ENCODE results near the gene KCNS3. TPM values are rescaled to one million over a fixed set of nuclear protein-coding genes. Genes with fewer than 3 reads are reported as not detected.

KCNS3 gene
- total RNA-seq, 1 donor from 2014 or later, result 12.1 TPM

- Mint-ChIP-seq H3K27me3 (ENCODE audit: unreplicated experiment) (peaks cover 4% of the 10 kb centered on the region), H3K36me3 (ENCODE audit: low read depth, unreplicated experiment) (no peaks in the 10 kb centered on the region), H3K4me3 (ENCODE audit: unreplicated experiment) (no peak overlapping the region), H3K4me1 (ENCODE audit: unreplicated experiment) (no peaks in the 10 kb centered on the region), H3K27ac (ENCODE audit: unreplicated experiment) (no peak overlapping the region), H3K9me3 (ENCODE audit: unreplicated experiment) (no peaks in the 10 kb centered on the region)
- no peak for DNase-seq (ENCODE audit: low spot score)
- TF ChIP-seq CTCF (IDR thresholded peaks at IDR 0.05; ENCODE audit: unreplicated experiment), result no peak
Observed at GRCh38 chr2:17969661-17970060, 91.2 kb downstream of the KCNS3 start.

- DNase-seq (ENCODE audit: low spot score), result no peak
- Mint-ChIP-seq H3K27me3 (ENCODE audit: unreplicated experiment) (peaks cover 4% of the 10 kb centered on the region), H3K9me3 (ENCODE audit: unreplicated experiment) (no peaks in the 10 kb centered on the region), H3K4me3 (ENCODE audit: unreplicated experiment) (no peak overlapping the region), H3K27ac (ENCODE audit: unreplicated experiment) (no peak overlapping the region), H3K4me1 (ENCODE audit: unreplicated experiment) (no peaks in the 10 kb centered on the region), H3K36me3 (ENCODE audit: low read depth, unreplicated experiment) (no peaks in the 10 kb centered on the region)
- no peak for TF ChIP-seq CTCF (IDR thresholded peaks at IDR 0.05; ENCODE audit: unreplicated experiment)
Observed at GRCh38 chr2:17971531-17972125, 93.2 kb downstream of the KCNS3 start.

- H3K9me3 Mint-ChIP-seq (ENCODE audit: unreplicated experiment), result no peaks in the 10 kb centered on the region
- no peak overlapping the region for H3K27ac Mint-ChIP-seq (ENCODE audit: unreplicated experiment)
- no peak for DNase-seq (ENCODE audit: low spot score)
- no peak for TF ChIP-seq CTCF (IDR thresholded peaks at IDR 0.05; ENCODE audit: unreplicated experiment)
- no peaks in the 10 kb centered on the region for H3K36me3 Mint-ChIP-seq (ENCODE audit: low read depth, unreplicated experiment)
- H3K4me1 Mint-ChIP-seq (ENCODE audit: unreplicated experiment), result no peaks in the 10 kb centered on the region
- no peak overlapping the region for H3K4me3 Mint-ChIP-seq (ENCODE audit: unreplicated experiment)
- peaks cover 4% of the 10 kb centered on the region for H3K27me3 Mint-ChIP-seq (ENCODE audit: unreplicated experiment)
Observed at GRCh38 chr2:17972991-17973390, 94.5 kb downstream of the KCNS3 start.

GRCh38 chr2:17975401-17975800, 96.9 kb downstream of the KCNS3 start:
- no peak for TF ChIP-seq CTCF (IDR thresholded peaks at IDR 0.05; ENCODE audit: unreplicated experiment)
- Mint-ChIP-seq H3K9me3 (ENCODE audit: unreplicated experiment) (no peaks in the 10 kb centered on the region), H3K27ac (ENCODE audit: unreplicated experiment) (no peak overlapping the region), H3K27me3 (ENCODE audit: unreplicated experiment) (peaks cover 2% of the 10 kb centered on the region), H3K4me3 (ENCODE audit: unreplicated experiment) (no peak overlapping the region), H3K4me1 (ENCODE audit: unreplicated experiment) (no peaks in the 10 kb centered on the region), H3K36me3 (ENCODE audit: low read depth, unreplicated experiment) (no peaks in the 10 kb centered on the region)
- DNase-seq (ENCODE audit: low spot score), result no peak

- H3K4me1 Mint-ChIP-seq (ENCODE audit: unreplicated experiment), result no peaks in the 10 kb centered on the region
- H3K9me3 Mint-ChIP-seq (ENCODE audit: unreplicated experiment), result no peaks in the 10 kb centered on the region
- H3K27ac Mint-ChIP-seq (ENCODE audit: unreplicated experiment), result no peak overlapping the region
- H3K27me3 Mint-ChIP-seq (ENCODE audit: unreplicated experiment), result peaks cover 2% of the 10 kb centered on the region
- no peak overlapping the region for H3K4me3 Mint-ChIP-seq (ENCODE audit: unreplicated experiment)
- no peak for DNase-seq (ENCODE audit: low spot score)
- H3K36me3 Mint-ChIP-seq (ENCODE audit: low read depth, unreplicated experiment), result no peaks in the 10 kb centered on the region
- no peak for TF ChIP-seq CTCF (IDR thresholded peaks at IDR 0.05; ENCODE audit: unreplicated experiment)
Observed at GRCh38 chr2:17976871-17977746, 98.6 kb downstream of the KCNS3 start.

Measured in endothelial cell (in vitro differentiated cells).